Erythroblast (primary cell): Measurements from ENCODE around the gene SLC27A2.
"Not testable (repeated sequence)": the region's sequence is repeated elsewhere in the genome, so short reads cannot be mapped to it uniquely, and the experiment has no call there.

Experiments
- DNase-seq, 2 experiments: peaks; one replicate each; lab custom pipeline; 2025; lab: John Stamatoyannopoulos, UW
- GATA1 ChIP-seq: IDR thresholded peaks from 2 replicates; pipeline ENCODE4 v1.6.1; 2011; ENCODE audit warnings: low read depth, mild to moderate bottlenecking, control low read depth, low read length, moderate library complexity
- POLR2A ChIP-seq: IDR thresholded peaks from 2 replicates; pipeline ENCODE4 v1.6.1; 2011; ENCODE audit warnings: mild to moderate bottlenecking, low read length

SLC27A2 gene

DNA sequence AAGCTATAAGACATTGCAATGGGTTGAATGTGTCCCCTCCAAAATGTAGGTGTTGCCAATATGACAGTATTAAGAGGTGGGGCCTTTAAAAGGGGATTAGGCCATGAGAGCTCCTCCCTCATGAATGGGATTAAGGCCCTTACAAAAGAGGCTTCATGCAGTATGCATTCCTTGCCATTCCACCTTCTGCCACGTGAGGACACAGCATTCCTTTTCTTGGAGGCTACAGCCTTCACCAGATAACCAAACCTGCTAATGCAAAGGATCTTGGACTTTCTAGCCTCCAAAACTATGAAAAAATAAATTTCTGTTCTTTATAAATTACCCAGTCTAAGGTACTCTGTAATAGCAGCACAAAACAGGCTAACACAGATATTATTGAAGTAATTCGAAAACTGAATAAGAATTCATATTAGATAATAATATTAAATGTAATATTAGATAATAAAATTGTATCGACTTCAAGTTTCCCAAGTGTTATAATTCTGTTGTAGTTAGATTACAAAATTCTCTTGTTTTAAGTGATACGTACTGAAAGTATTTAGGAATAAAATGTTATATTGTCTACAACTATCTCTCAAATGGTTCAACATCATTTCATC lies 33.5 kb upstream of the SLC27A2 start:
- DNase-seq = peak; percentile 30 to 31
- TF ChIP-seq POLR2A = no peak
- no peak for TF ChIP-seq GATA1

DNA sequence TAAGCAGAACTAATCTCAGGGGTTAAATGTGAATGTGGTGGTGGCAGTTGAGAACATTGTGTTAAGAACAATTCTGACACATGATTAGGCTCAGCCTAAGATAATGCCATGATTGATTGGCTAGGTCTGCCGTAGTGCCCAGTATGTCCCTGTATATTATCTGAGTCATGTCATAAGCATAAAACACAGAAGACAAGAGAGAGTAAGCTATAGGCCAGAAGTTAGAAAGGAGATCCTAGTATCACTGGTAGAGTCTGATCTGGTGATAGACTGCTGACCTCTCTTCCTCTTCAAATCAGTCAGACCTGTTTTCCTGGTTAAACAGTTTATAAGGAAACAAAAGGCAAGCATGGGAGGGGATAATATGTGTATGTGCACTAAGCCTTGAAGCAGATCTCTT lies 32.9 kb upstream of the SLC27A2 start:
- DNase-seq = peak in 1 of 2 experiments; percentile 10
- TF ChIP-seq POLR2A (no peak), GATA1 (no peak)

DNA sequence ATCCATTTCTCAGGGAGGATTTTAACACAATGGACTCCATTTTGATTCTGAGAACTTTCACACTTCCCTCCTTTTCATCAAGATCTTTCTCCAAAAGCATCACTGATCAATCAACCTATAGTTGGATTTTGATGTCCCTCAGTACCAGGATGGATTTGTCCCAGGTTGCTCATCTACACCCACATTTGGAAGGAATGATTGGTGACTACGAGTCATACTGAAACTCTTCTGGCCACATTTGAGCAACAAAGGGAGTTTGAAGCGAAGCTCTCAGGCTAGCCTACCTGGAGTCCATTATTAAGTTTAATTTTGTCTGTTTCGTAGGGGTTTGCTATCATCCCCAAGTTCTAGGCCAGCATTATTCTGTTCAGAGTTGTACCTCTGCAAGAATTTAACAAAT lies 31.6 kb upstream of the SLC27A2 start:
- TF ChIP-seq GATA1 = no peak
- no peak for TF ChIP-seq POLR2A
- no peak for DNase-seq

- no peak for TF ChIP-seq GATA1
- TF ChIP-seq POLR2A = no peak
- DNase-seq = no peak
These were observed 31.1 kb upstream of the SLC27A2 start for GRCh38 chr15:50150851-50151250.

DNA sequence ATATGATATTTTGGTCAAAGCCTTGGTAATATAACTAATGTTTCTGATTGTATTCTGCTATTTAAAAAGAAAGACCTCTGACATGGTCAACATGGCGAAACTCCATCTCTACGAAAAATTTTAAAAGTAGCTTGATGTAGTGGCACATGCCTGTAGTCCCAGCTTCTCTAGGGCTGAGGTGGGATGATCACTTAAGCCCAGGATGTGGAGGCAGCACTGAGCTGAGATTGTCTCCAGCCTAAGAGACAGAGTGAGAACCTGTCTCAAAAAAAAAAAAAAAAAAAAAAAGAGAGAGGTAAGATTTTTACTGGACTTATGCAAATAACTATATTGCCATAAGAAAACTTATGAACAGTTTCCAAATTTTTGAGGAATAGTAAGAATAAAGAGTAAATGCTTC lies 30.5 kb upstream of the SLC27A2 start:
- no peak for DNase-seq
- TF ChIP-seq POLR2A = no peak
- no peak for TF ChIP-seq GATA1

DNA sequence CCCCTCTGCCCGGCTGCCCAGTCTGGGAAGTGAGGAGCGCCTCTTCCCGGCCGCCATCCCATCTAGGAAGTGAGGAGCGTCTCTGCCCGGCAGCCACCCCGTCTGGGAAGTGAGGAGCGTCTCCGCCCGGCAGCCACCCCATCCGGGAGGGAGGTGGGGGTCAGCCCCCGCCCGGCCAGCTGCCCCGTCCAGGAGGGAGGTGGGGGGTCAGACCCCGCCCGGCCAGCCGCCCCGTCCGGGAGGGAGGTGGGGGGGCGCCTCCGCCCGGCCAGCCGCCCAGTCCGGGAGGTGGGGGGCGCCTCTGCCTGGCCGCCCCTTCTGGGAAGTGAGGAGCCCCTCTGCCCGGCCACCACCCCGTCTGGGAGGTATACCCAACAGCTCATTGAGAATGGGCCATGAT lies 23.8 kb upstream of the SLC27A2 start:
- not testable (repeated sequence) for DNase-seq

- no peak for DNase-seq
- TF ChIP-seq POLR2A (no peak), GATA1 (no peak)
These were observed 18.9 kb upstream of the SLC27A2 start for GRCh38 chr15:50162969-50163718.

GRCh38 chr15:50163719-50164410 lies 18.1 kb upstream of the SLC27A2 start:
- no peak for DNase-seq
- TF ChIP-seq GATA1 = no peak
- TF ChIP-seq POLR2A = no peak

DNA sequence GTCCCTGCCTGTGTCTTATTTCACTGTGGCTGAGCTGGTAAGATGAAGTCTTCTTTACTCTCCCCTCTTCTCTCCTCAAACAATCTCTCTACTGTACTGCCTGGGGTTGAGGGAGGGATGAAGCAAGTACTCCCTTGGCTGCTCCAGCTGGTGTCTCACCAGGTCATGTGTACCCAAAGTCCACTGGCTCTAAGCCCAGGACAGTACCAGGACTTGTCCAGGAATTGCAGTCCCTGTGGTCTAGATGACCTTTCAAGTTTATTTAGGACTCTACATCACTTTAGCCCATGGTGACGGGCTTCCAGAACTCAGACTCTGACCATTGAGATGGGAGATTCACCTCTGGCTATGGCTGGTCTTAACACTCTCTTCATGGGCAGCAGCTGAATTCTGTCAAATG lies 17.5 kb upstream of the SLC27A2 start:
- TF ChIP-seq POLR2A (no peak), GATA1 (no peak)
- DNase-seq = no peak

- DNase-seq = no peak
- TF ChIP-seq POLR2A (no peak), GATA1 (no peak)
These were observed 15.8 kb upstream of the SLC27A2 start for GRCh38 chr15:50166216-50166615.

DNA sequence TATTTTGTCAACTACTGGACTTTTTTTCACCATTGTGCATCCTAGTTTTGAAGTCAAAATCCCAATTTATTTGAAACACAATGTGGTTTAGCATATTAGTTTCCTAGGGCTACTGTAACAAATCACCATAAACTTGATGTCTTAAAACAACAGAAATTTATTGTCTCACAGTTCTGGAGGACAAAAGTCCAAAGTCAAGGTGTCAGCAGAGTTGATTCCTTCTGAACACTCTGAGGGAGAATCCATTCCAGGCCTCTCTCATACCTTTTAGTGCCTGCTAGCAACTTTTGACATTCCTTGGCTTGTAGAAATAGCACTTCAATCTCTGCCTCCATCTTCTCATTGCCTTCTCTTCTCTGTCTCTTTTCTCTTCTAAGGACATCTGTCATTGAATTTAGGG lies 14.9 kb upstream of the SLC27A2 start:
- no peak for TF ChIP-seq GATA1
- no peak for TF ChIP-seq POLR2A
- DNase-seq = no peak

- TF ChIP-seq GATA1 = no peak
- TF ChIP-seq POLR2A = no peak
These were observed 13.6 kb upstream of the SLC27A2 start for GRCh38 chr15:50168379-50168778.

GRCh38 chr15:50168783-50169411 lies 13.1 kb upstream of the SLC27A2 start:
- DNase-seq = no peak
- no peak for TF ChIP-seq GATA1

More at GRCh38 chr15:50168379-50168778, 13.6 kb upstream of the SLC27A2 start:
- DNase-seq = no peak

DNA sequence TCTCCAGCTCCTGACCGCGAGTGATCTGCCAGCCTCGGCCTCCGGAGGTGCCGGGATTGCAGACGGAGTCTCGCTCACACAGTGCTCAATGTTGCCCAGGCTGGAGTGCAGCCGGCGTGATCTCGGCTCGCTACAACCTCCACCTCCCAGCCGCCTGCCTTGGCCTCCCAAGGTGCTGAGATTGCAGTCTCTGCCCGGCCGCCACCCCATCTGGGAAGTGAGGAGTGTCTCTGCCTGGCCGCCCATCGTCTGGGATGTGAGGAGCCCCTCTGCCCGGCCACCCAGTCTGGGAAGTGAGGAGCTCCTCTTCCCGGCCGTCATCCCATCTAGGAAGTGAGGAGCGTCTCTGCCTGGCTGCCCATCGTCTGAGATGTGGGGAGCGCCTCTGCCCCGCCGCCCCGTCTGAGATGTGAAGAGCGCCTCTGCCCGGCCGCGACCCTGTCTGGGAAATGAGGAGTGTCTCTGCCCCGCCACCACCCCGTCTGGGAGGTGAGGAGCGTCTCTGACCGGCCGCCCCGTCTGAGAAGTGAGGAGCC lies 9.6 kb upstream of the SLC27A2 start:
- DNase-seq = not testable (repeated sequence)
